Upper lobe of left lung (tissue), 4 donors: Measurements from ENCODE around the gene SURF1.

Experiments
- CTCF ChIP-seq, 6 experiments: fragments of 450-650 bp in 4 of 6; fragments of 200-600 bp in 2 of 6; sonication (generic) in 2 of 6; IDR thresholded peaks; one replicate each; pipeline ENCODE4 v1.5.1; 2016 to 2019; ENCODE audit warnings: antibody characterized with exemption in 6 of 6
- POLR2A ChIP-seq, 4 donors: fragments of 450-650 bp; IDR thresholded peaks; one replicate each; pipeline ENCODE4 v1.5.1; 2016 to 2017; ENCODE audit warnings: antibody characterized with exemption in 4 of 4, mild to moderate bottlenecking in 2 of 4

- TF ChIP-seq CTCF (IDR thresholded peaks at IDR 0.05), result no peak
- TF ChIP-seq POLR2A (IDR thresholded peaks at IDR 0.05), result no peak
Observed at GRCh38 chr9:133340916-133341315, 15.4 kb downstream of the SURF1 start.
